Neural progenitor cell (in vitro differentiated cells): ENCODE data around the gene SYDE2. TPM values are rescaled to one million over a fixed set of nuclear protein-coding genes. Genes with fewer than 3 reads are reported as not detected.
A peak's percentile ranks its signal among the peaks of the same experiment; 100 is the strongest.

Source experiments
- DNase-seq: peaks from one replicate; pipeline ENCODE4 v3.0.0-alpha.2; 2016; ENCODE audit warnings: low spot score
- H2AFZ ChIP-seq: fragments of 200-600 bp; sonication (generic); replicated peaks from 2 replicates; pipeline ENCODE4 v1.6.1; 2016; ENCODE audit warnings: antibody characterized with exemption
- H3F3A ChIP-seq: fragments of 200-600 bp; sonication (generic); 2 replicates; pipeline ENCODE4 v1.6.1; 2016; ENCODE audit warnings: antibody characterized with exemption, low read depth
- H3K27ac ChIP-seq: fragments of 200-600 bp; sonication (generic); 2 replicates; pipeline ENCODE4 v1.5.1; 2016; ENCODE audit warnings: mild to moderate bottlenecking
- H3K27me3 ChIP-seq: fragments of 200-600 bp; sonication (generic); 2 replicates; pipeline ENCODE4 v1.6.1; 2016; ENCODE audit warnings: mild to moderate bottlenecking, moderate library complexity
- H3K36me3 ChIP-seq: fragments of 200-600 bp; sonication (generic); 2 replicates; pipeline ENCODE4 v1.5.1; 2016
- H3K4me1 ChIP-seq: fragments of 200-600 bp; sonication (generic); 2 replicates; pipeline ENCODE4 v1.6.1; 2016; ENCODE audit warnings: mixed run types
- H3K4me2 ChIP-seq: fragments of 200-600 bp; sonication (generic); 2 replicates; pipeline ENCODE4 v1.6.1; 2016
- H3K4me3 ChIP-seq: fragments of 200-600 bp; sonication (generic); 2 replicates; pipeline ENCODE4 v1.5.1; 2016
- H3K79me2 ChIP-seq: fragments of 200-600 bp; sonication (generic); 2 replicates; pipeline ENCODE4 v1.6.1; 2016; ENCODE audit warnings: low read depth
- H3K9ac ChIP-seq: fragments of 200-600 bp; sonication (generic); 2 replicates; pipeline ENCODE4 v1.6.1; 2016
- H3K9me3 ChIP-seq: fragments of 200-600 bp; sonication (generic); 2 replicates; pipeline ENCODE4 v1.5.1; 2016; ENCODE audit warnings: low read depth
- H4K20me1 ChIP-seq: fragments of 200-600 bp; sonication (generic); 2 replicates; pipeline ENCODE4 v1.6.1; 2016; ENCODE audit warnings: low read depth
- H3K27ac Mint-ChIP-seq: 3 replicates; pipeline ENCODE4 v1.8.0; 2021; ENCODE audit warnings: mixed read lengths
- H3K27me3 Mint-ChIP-seq: 2 replicates; pipeline ENCODE4 v1.8.0; 2022; ENCODE audit warnings: low read depth, mild to moderate bottlenecking, inconsistent platforms, moderate library complexity, mixed read lengths; ENCODE audit not compliant: insufficient read depth
- H3K36me3 Mint-ChIP-seq: 3 replicates; pipeline ENCODE4 v1.8.0; 2021; ENCODE audit warnings: mixed read lengths
- H3K4me1 Mint-ChIP-seq: 3 replicates; pipeline ENCODE4 v1.8.0; 2021; ENCODE audit warnings: mixed read lengths
- H3K4me3 Mint-ChIP-seq: 3 replicates; pipeline ENCODE4 v1.8.0; 2021; ENCODE audit warnings: mild to moderate bottlenecking, moderate library complexity, mixed read lengths
- H3K9me3 Mint-ChIP-seq: 3 replicates; pipeline ENCODE4 v1.8.0; 2020; ENCODE audit warnings: mixed read lengths
- EZH2 ChIP-seq: fragments of 200-600 bp; sonication (generic); IDR thresholded peaks from 2 replicates; pipeline ENCODE4 v1.6.1; 2017; ENCODE audit warnings: antibody characterized with exemption, mild to moderate bottlenecking, moderate library complexity
- EZH2phosphoT487 ChIP-seq: fragments of 200-600 bp; sonication (generic); IDR thresholded peaks from 2 replicates; pipeline ENCODE4 v1.6.1; 2017; ENCODE audit warnings: antibody characterized with exemption
- total RNA-seq: library from RNA; depleted of rRNA; stranded (reverse); fragments of >200 nt; gene quantifications from 2 replicates; pipeline ENCODE4 v1.2.3, GENCODE V29; 2015; ENCODE audit warnings: low replicate concordance
- TF ChIP-seq, protein P1 (sequence below): fragments of 200-600 bp; sonication (generic); IDR thresholded peaks from 2 replicates; pipeline ENCODE4 v1.5.1; 2017; ENCODE audit warnings: antibody characterized with exemption, mild to moderate bottlenecking

Gene SYDE2
- total RNA-seq, 1 donor from 2014 or later, result 12.0 TPM

- DNase-seq, result no peak
- Histone ChIP-seq H3K27me3 (no peaks in the 10 kb centered on the region), H3K4me1 (peaks cover 3% of the 10 kb centered on the region), H3K4me2 (no peak overlapping the region), H3K9ac (no peak overlapping the region), H3K79me2 (no peaks in the 10 kb centered on the region), H3K27ac (no peak overlapping the region), H3K36me3 (no peaks in the 10 kb centered on the region), H2AFZ (peak overlapping the region; percentile 35), H4K20me1 (no peaks in the 10 kb centered on the region), H3F3A (no peaks in the 10 kb centered on the region), H3K9me3 (no peaks in the 10 kb centered on the region), H3K4me3 (no peak overlapping the region)
- Mint-ChIP-seq H3K27ac (no peak overlapping the region), H3K4me1 (peaks cover under 1% of the 10 kb centered on the region), H3K4me3 (no peak overlapping the region), H3K36me3 (no peaks in the 10 kb centered on the region), H3K9me3 (peaks cover 3% of the 10 kb centered on the region), H3K27me3 (peaks cover 4% of the 10 kb centered on the region)
- no peak for TF ChIP-seq EZH2
- TF ChIP-seq, protein P1, sequence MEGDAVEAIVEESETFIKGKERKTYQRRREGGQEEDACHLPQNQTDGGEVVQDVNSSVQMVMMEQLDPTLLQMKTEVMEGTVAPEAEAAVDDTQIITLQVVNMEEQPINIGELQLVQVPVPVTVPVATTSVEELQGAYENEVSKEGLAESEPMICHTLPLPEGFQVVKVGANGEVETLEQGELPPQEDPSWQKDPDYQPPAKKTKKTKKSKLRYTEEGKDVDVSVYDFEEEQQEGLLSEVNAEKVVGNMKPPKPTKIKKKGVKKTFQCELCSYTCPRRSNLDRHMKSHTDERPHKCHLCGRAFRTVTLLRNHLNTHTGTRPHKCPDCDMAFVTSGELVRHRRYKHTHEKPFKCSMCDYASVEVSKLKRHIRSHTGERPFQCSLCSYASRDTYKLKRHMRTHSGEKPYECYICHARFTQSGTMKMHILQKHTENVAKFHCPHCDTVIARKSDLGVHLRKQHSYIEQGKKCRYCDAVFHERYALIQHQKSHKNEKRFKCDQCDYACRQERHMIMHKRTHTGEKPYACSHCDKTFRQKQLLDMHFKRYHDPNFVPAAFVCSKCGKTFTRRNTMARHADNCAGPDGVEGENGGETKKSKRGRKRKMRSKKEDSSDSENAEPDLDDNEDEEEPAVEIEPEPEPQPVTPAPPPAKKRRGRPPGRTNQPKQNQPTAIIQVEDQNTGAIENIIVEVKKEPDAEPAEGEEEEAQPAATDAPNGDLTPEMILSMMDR, result no peak
- no peak for TF ChIP-seq EZH2phosphoT487
Measured at GRCh38 chr1:85219853-85220610, 19.2 kb upstream of the SYDE2 start.

DNA sequence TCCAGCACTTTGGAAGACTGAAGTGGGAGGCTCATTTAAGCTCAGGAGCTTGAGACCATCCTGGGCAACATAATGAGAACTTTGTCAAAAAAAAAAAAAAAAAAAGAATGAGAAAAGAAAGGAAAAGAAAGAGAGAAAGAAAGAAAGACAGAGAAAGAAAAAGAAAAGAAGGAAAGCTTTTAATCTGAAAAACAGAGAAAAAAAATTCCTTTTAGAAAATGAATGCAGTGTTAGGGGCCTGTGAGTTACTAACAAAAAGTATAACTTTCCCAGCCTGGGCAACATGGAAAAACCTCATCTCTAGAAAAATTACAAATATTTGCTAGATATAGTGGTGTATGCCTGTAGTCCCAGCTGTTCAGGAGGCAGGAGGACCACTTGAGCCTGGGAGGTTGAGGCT lies 15.9 kb upstream of the SYDE2 start:
- H3K27me3 Mint-ChIP-seq, result no peaks in the 10 kb centered on the region
- TF ChIP-seq EZH2phosphoT487, result no peak
- no peak for TF ChIP-seq EZH2
- TF ChIP-seq, protein P1, result no peak
- no peak overlapping the region for H3K9ac ChIP-seq

GRCh38 chr1:85214654-85215053 lies 13.8 kb upstream of the SYDE2 start:
- H3K4me1 Mint-ChIP-seq, result no peaks in the 10 kb centered on the region
- H3K4me3 ChIP-seq, result no peak overlapping the region
- peaks cover 3% of the 10 kb centered on the region for H3K9me3 Mint-ChIP-seq
- H3K36me3 ChIP-seq, result no peaks in the 10 kb centered on the region
- H3K4me3 Mint-ChIP-seq, result no peak overlapping the region
- no peaks in the 10 kb centered on the region for H3F3A ChIP-seq
- no peak for TF ChIP-seq EZH2phosphoT487
- H3K27ac ChIP-seq, result no peak overlapping the region
- no peak overlapping the region for H3K27ac Mint-ChIP-seq
- no peaks in the 10 kb centered on the region for H3K27me3 Mint-ChIP-seq
- H3K27me3 ChIP-seq, result no peaks in the 10 kb centered on the region
- H3K79me2 ChIP-seq, result no peaks in the 10 kb centered on the region
- H2AFZ ChIP-seq, result no peak overlapping the region
- H3K9ac ChIP-seq, result no peak overlapping the region
- H3K36me3 Mint-ChIP-seq, result no peaks in the 10 kb centered on the region
- no peak for DNase-seq
- no peaks in the 10 kb centered on the region for H4K20me1 ChIP-seq
- H3K4me1 ChIP-seq, result no peaks in the 10 kb centered on the region
- no peaks in the 10 kb centered on the region for H3K9me3 ChIP-seq
- no peak overlapping the region for H3K4me2 ChIP-seq

More for the DNA sequence above, 15.9 kb upstream of the SYDE2 start:
- no peaks in the 10 kb centered on the region for H3K4me1 Mint-ChIP-seq
- no peak overlapping the region for H3K27ac ChIP-seq
- H3K27me3 ChIP-seq, result no peaks in the 10 kb centered on the region
- H3K36me3 Mint-ChIP-seq, result no peaks in the 10 kb centered on the region
- no peak overlapping the region for H2AFZ ChIP-seq
- peaks cover 3% of the 10 kb centered on the region for H3K9me3 Mint-ChIP-seq
- H3K9me3 ChIP-seq, result no peaks in the 10 kb centered on the region
- H3F3A ChIP-seq, result no peaks in the 10 kb centered on the region
- DNase-seq, result no peak
- H3K4me2 ChIP-seq, result no peak overlapping the region
- no peaks in the 10 kb centered on the region for H3K4me1 ChIP-seq
- H3K4me3 Mint-ChIP-seq, result no peak overlapping the region
- no peak overlapping the region for H3K4me3 ChIP-seq
- no peaks in the 10 kb centered on the region for H4K20me1 ChIP-seq
- no peaks in the 10 kb centered on the region for H3K79me2 ChIP-seq
- H3K27ac Mint-ChIP-seq, result no peak overlapping the region
- H3K36me3 ChIP-seq, result no peaks in the 10 kb centered on the region

DNA sequence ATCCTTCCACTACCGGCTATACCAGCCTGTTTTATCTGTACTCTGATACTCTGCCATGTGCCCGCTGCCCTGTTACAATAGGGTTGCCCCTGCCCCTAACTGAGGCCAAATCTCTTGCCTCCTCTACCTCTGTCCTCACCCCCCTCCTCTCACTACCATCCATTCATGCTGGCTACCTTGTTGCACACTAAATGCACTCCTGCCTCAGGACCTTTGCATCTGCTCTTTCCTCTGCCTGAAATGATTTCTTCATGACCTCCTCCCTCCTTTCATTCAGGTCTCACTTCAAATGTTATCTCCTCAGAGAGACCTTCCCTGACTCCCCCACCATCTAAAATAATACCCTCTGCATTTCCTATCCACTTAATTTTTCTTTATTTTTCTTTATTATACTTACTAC lies 7.7 kb upstream of the SYDE2 start:
- Mint-ChIP-seq H3K4me3 (no peak overlapping the region), H3K4me1 (no peaks in the 10 kb centered on the region), H3K27ac (no peak overlapping the region), H3K27me3 (peaks cover 7% of the 10 kb centered on the region), H3K36me3 (no peaks in the 10 kb centered on the region), H3K9me3 (no peaks in the 10 kb centered on the region)
- no peaks in the 10 kb centered on the region for H3K9me3 ChIP-seq
- H3K79me2 ChIP-seq, result no peaks in the 10 kb centered on the region
- H3K36me3 ChIP-seq, result no peaks in the 10 kb centered on the region
- H3F3A ChIP-seq, result no peaks in the 10 kb centered on the region
- no peak for DNase-seq
- no peak overlapping the region for H3K4me3 ChIP-seq
- H3K27me3 ChIP-seq, result no peaks in the 10 kb centered on the region
- no peak overlapping the region for H3K4me2 ChIP-seq
- H4K20me1 ChIP-seq, result no peaks in the 10 kb centered on the region
- no peak overlapping the region for H3K9ac ChIP-seq
- no peak overlapping the region for H3K27ac ChIP-seq
- no peaks in the 10 kb centered on the region for H3K4me1 ChIP-seq
- no peak overlapping the region for H2AFZ ChIP-seq
- no peak for TF ChIP-seq EZH2
- no peak for TF ChIP-seq EZH2phosphoT487
- TF ChIP-seq, protein P1, result no peak
